GM19025 (cell line): ENCODE results near the gene CD3E.
"Not testable (repeated sequence)": the region's sequence is repeated elsewhere in the genome, so short reads cannot be mapped to it uniquely, and the experiment has no call there.

Source experiments
- ATAC-seq: cut with Tn5 transposase; IDR thresholded peaks from one replicate; pipeline ENCODE4 v1.9.1; 2021; ENCODE audit warnings: mild to moderate bottlenecking, low read depth, moderate library complexity; ENCODE audit not compliant: unreplicated experiment

Gene CD3E

GRCh38 chr11:118289401-118289800 lies 15.1 kb upstream of the CD3E start:
- ATAC-seq, result no peak

GRCh38 chr11:118290923-118291322 lies 13.6 kb upstream of the CD3E start:
- no peak for ATAC-seq

- ATAC-seq, result no peak
Observed at GRCh38 chr11:118291477-118292135, 12.9 kb upstream of the CD3E start.

GRCh38 chr11:118294053-118294452 lies 10.5 kb upstream of the CD3E start:
- ATAC-seq, result no peak

- no peak for ATAC-seq
Observed at GRCh38 chr11:118295199-118295598, 9.3 kb upstream of the CD3E start.

- no peak for ATAC-seq
Observed at GRCh38 chr11:118295815-118296454, 8.6 kb upstream of the CD3E start.

- ATAC-seq, result no peak
Observed at GRCh38 chr11:118301600-118302195, 2.8 kb upstream of the CD3E start.

GRCh38 chr11:118304227-118304567 lies 333 bp upstream of the CD3E start:
- no peak for ATAC-seq

- ATAC-seq, result no peak
Observed at GRCh38 chr11:118305726-118306125, 1.2 kb downstream of the CD3E start.

GRCh38 chr11:118306556-118306955 lies 2.0 kb downstream of the CD3E start:
- no peak for ATAC-seq

- ATAC-seq, result not testable (repeated sequence)
Observed at GRCh38 chr11:118308995-118309528, 4.5 kb downstream of the CD3E start.

GRCh38 chr11:118310271-118310670 lies 5.7 kb downstream of the CD3E start:
- no peak for ATAC-seq

GRCh38 chr11:118310781-118311485 lies 6.4 kb downstream of the CD3E start:
- ATAC-seq, result no peak

GRCh38 chr11:118311518-118311917 lies 7.0 kb downstream of the CD3E start:
- no peak for ATAC-seq

GRCh38 chr11:118312328-118312727 lies 7.8 kb downstream of the CD3E start:
- no peak for ATAC-seq

- ATAC-seq, result no peak
Observed at GRCh38 chr11:118313242-118313641, 8.7 kb downstream of the CD3E start.

- no peak for ATAC-seq
Observed at GRCh38 chr11:118314988-118315411, 10.5 kb downstream of the CD3E start.

GRCh38 chr11:118318124-118318523 lies 13.6 kb downstream of the CD3E start:
- no peak for ATAC-seq

GRCh38 chr11:118318581-118319336 lies 14.2 kb downstream of the CD3E start:
- ATAC-seq, result no peak

GRCh38 chr11:118319337-118319707 lies 14.8 kb downstream of the CD3E start:
- ATAC-seq, result no peak
